Right lobe of liver (tissue), 6 donors: ENCODE data around the gene RSL1D1. TPM values are rescaled to one million over a fixed set of nuclear protein-coding genes. Genes with fewer than 3 reads are reported as not detected.

Experiments used
- ATAC-seq, 4 donors: fragments of 200-7000 bp; cut with Tn5 transposase; one replicate each; pipeline ENCODE4 v1.9.1; 2020; ENCODE audit warnings: mild to moderate bottlenecking in 4 of 4, moderate library complexity in 4 of 4
- DNase-seq, 3 donors: peaks; one replicate each; pipeline ENCODE4 v3.0.0-alpha.2; 2020
- H3K27ac ChIP-seq, 3 donors: fragments of 200-600 bp; one replicate each; pipeline ENCODE4 v1.8.0; 2022
- H3K27me3 ChIP-seq, 2 donors: fragments of 200-600 bp; one replicate each; pipeline ENCODE4 v1.8.0; 2022
- H3K36me3 ChIP-seq, 4 donors: fragments of 200-600 bp; sonication (generic) in 1 of 4; one replicate each; pipeline versions ENCODE4 v1.5.1 to v1.8.0; 2017 to 2022; ENCODE audit warnings: control low read depth in 1 of 4
- H3K4me1 ChIP-seq, 4 donors: fragments of 200-600 bp; sonication (generic) in 1 of 4; one replicate each; pipeline versions ENCODE4 v1.5.1 to v1.8.0; 2017 to 2022; ENCODE audit warnings: control low read depth in 1 of 4
- H3K4me3 ChIP-seq, 3 donors: fragments of 200-600 bp; one replicate each; pipeline ENCODE4 v1.8.0; 2022
- H3K9me3 ChIP-seq, 4 donors: fragments of 200-600 bp; sonication (generic) in 1 of 4; one replicate each; pipeline versions ENCODE4 v1.5.1 to v1.8.0; 2017 to 2022; ENCODE audit warnings: control low read depth in 1 of 4
- CTCF ChIP-seq, 4 donors: fragments of 200-600 bp in 3 of 4; fragments of 450-650 bp in 1 of 4; IDR thresholded peaks; one replicate each; pipeline versions ENCODE4 v1.5.1 to v1.8.0; 2016 to 2022; ENCODE audit warnings: antibody characterized with exemption in 4 of 4, mild to moderate bottlenecking in 2 of 4
- POLR2A ChIP-seq: fragments of 450-650 bp; IDR thresholded peaks from one replicate; pipeline ENCODE4 v1.6.1; 2017; ENCODE audit warnings: antibody characterized with exemption, mild to moderate bottlenecking
- WGBS: methylation state at CpG from one replicate; pipeline ENCODE4 v1.1.6; 2018; ENCODE audit warnings: low coverage, low lambda C conversion rate; ENCODE audit not compliant: insufficient coverage; ENCODE audit errors: missing lambda C conversion rate; 5-methylcytosine and 5-hydroxymethylcytosine counted together
- intact Hi-C, 2 donors: fragments of 100-400 bp; cut with DNase I; formaldehyde crosslinking; loops; one replicate each; pipeline versions ENCODE4 v1.11.2 to v1.14.1; 2022
- total RNA-seq, 6 experiments: library from RNA; depleted of rRNA in 2 of 6; stranded (reverse); fragments of >200 nt in 2 of 6; fragmentation: NEBNext Ultra II Directional in 3 of 6; extraction: Animal tissue kit (Norgen Biotek cat#: 25700) in 3 of 6; gene quantifications; one replicate each; pipeline versions ENCODE4 v1.1.0 to v1.2.4, GENCODE V29; 2016 to 2023
- donor health status: DM: no; HTN: yes; CAD: no.
- donor health status: DM: no; HTN: no; CAD: no.
- donor health status: DM: no; HTN: no; CAD: no.
- donor health status: DM: no; HTN: yes; CAD: no.
- donor health status: DM: no; HTN: yes; CAD: no.

RSL1D1 gene
- total RNA-seq, 6 experiments from 2014 or later = 38.1 to 77.3 (median 54.9) TPM

DNA sequence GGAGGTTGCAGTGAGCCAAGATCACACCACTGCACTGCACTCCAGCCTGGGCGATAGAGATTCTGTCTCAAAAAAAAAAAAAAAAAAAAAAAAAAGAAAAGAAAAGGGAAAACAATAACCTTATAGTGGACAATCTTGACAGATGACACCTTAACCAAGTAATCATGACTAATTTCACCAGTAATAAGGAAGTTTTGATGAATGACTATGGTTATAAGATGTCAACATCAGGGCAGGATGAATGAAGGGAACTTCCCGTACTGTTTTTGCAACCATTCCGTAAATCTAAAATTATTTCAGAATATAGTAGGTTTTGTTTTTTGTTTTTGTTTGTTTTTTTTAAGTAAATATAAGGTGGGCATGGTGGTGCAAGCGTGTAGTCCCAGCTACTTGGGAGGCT lies 41.4 kb upstream of the RSL1D1 start:
- ATAC-seq = no peak
- Histone ChIP-seq H3K27ac (no peak overlapping the region), H3K4me3 (no peak overlapping the region), H3K27me3 (no peaks in the 10 kb centered on the region), H3K4me1 (peaks cover 0 to 7% (median 0%) of the 10 kb centered on the region in 4 donors), H3K36me3 (peaks cover 0 to 51% (median 16%) of the 10 kb centered on the region in 4 donors), H3K9me3 (no peaks in the 10 kb centered on the region)
- no peak for DNase-seq
- intact Hi-C loops = no loop called here
- 64% methylated on average over 3 of the region's 4 CpGs for WGBS
- TF ChIP-seq CTCF (IDR thresholded peaks at IDR 0.05) (no peak), POLR2A (no peak)

GRCh38 chr16:11890231-11890965 lies 39.1 kb upstream of the RSL1D1 start:
- H3K4me3 ChIP-seq = no peak overlapping the region
- peaks cover 6 to 73% (median 28%) of the 10 kb centered on the region in 4 donors for H3K36me3 ChIP-seq
- no peak overlapping the region for H3K27ac ChIP-seq
- TF ChIP-seq CTCF (IDR thresholded peaks at IDR 0.05) (no peak), POLR2A (no peak)
- no peaks in the 10 kb centered on the region for H3K27me3 ChIP-seq
- DNase-seq (no peak), ATAC-seq (no peak)
- no peaks in the 10 kb centered on the region for H3K9me3 ChIP-seq
- whole genome bisulfite sequencing = 79% methylated on average over 5 of the region's 5 CpGs
- intact Hi-C loops = no loop called here
- H3K4me1 ChIP-seq = no peaks in the 10 kb centered on the region

DNA sequence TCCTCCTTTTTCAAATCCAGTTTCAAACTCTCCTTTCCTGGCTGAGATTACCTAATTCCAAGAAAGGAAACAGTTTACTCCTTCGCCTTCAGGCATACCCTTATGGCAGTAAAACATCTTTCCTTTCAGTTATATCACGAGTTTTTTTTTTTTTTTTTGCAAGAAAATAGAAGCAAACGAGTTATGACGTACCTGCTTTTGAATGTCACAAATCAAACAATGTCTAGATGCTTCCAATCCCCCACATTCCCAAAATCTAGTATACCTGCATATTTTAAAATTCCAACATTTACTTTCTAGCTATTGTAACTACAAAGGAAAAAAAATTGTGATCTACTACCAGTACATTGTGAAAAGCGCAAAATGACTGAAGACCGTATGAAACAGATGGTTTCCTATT lies 35.5 kb upstream of the RSL1D1 start:
- ATAC-seq (no peak), DNase-seq (no peak)
- H3K4me3 ChIP-seq = no peak overlapping the region
- no peaks in the 10 kb centered on the region for H3K27me3 ChIP-seq
- intact Hi-C loops = no loop called here
- no peaks in the 10 kb centered on the region for H3K4me1 ChIP-seq
- H3K9me3 ChIP-seq = no peaks in the 10 kb centered on the region
- TF ChIP-seq POLR2A = no peak
- no peak for TF ChIP-seq CTCF (IDR thresholded peaks at IDR 0.05)
- WGBS = 97% methylated on average over 6 of the region's 6 CpGs
- no peak overlapping the region for H3K27ac ChIP-seq
- peaks cover 7 to 79% (median 34%) of the 10 kb centered on the region in 4 donors for H3K36me3 ChIP-seq

DNA sequence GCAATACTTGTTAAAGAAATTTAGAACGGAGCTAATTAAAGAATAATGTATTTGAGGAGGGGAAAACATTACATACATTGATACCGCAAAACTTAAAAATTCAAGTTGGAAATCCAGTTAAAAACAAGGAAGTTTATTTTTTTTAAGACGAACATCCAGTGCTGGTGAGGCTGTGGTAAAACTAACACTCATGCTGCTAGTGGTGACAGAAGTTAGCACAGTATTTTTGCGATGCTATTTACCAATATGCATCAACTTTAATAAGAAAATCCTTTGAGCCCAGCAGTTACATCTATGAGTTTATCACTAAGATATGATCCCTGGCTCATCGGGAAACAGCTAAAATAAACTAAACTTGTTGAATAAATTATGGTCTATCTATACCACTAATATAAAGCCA lies 32.7 kb upstream of the RSL1D1 start:
- peaks cover 4 to 92% (median 30%) of the 10 kb centered on the region in 4 donors for H3K36me3 ChIP-seq
- 94% methylated on average over 5 of the region's 5 CpGs for WGBS
- no peaks in the 10 kb centered on the region for H3K4me1 ChIP-seq
- no peak overlapping the region for H3K4me3 ChIP-seq
- DNase-seq (no peak), ATAC-seq (no peak)
- no peaks in the 10 kb centered on the region for H3K27me3 ChIP-seq
- intact Hi-C loops = no loop called here
- TF ChIP-seq CTCF (IDR thresholded peaks at IDR 0.05) = no peak
- TF ChIP-seq POLR2A = no peak
- H3K9me3 ChIP-seq = no peaks in the 10 kb centered on the region
- H3K27ac ChIP-seq = no peak overlapping the region
